Stimulated activated CD4-positive, alpha-beta T cell treated with anti-CD3 and anti-CD28 coated beads, Interleukin-15, amount 100 ng/mL, for 1 hour (primary cell): ENCODE results near the gene RGS7.

Experiments used
- DNase-seq, 2 donors: peaks; one replicate each; pipeline ENCODE4 v3.0.0-alpha.2; 2020; ENCODE audit warnings: low read depth in 1 of 2, low spot score in 1 of 2

RGS7 gene

GRCh38 chr1:241356519-241357365 is at the start of gene RGS7:
Gene RGS7, minus strand, starts transcription at chr1:241357205.
- DNase-seq = no peak

GRCh38 chr1:241406421-241406820 is 49.4 kb upstream of the RGS7 start:
- DNase-seq = no peak

- DNase-seq = no peak
These were observed 44.2 kb upstream of the RGS7 start for GRCh38 chr1:241401156-241401555.

DNA sequence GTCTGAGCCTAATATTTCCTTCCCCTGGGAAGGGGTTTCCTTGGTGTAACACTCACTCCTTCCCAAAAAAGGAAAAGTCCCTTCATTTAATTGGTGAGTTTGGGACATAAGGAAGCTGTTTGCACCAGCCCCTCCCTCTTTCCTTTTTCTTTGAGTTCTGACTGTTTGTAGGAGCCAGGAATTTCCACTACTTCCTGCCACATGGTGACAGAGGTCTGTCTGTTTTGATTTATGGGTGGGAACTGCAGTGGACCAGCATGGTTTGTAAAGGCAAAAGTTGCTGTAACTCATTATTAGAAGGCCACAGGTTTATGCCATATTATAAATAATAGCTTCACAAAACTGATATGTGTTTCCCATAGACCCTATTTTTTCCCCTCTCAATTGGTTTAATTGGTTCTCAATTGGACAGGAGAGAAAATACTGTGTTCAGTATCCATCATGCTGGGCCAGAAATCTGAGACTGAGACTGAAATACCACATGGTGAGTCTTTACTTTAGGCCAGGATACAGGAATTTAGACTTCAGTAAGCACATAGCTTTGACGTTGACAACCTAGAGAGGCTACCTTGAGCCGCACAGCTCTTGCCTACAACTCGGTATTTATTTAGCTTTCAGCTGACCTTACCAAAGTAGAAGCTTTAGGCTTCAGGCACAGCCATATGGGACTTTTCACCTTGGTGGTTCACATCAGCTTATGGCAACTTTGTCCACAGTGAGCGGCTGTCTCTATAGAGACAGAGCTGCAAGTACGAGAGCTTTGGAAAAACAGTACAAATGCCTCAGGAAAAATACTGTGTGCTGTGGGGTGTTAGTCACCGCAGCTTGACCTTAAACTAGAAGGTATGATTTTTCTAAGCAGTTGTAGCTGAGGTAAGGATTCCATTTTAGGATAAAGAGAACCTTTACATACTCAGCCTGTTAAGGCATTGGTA is 40.0 kb upstream of the RGS7 start:
- DNase-seq = no peak

DNA sequence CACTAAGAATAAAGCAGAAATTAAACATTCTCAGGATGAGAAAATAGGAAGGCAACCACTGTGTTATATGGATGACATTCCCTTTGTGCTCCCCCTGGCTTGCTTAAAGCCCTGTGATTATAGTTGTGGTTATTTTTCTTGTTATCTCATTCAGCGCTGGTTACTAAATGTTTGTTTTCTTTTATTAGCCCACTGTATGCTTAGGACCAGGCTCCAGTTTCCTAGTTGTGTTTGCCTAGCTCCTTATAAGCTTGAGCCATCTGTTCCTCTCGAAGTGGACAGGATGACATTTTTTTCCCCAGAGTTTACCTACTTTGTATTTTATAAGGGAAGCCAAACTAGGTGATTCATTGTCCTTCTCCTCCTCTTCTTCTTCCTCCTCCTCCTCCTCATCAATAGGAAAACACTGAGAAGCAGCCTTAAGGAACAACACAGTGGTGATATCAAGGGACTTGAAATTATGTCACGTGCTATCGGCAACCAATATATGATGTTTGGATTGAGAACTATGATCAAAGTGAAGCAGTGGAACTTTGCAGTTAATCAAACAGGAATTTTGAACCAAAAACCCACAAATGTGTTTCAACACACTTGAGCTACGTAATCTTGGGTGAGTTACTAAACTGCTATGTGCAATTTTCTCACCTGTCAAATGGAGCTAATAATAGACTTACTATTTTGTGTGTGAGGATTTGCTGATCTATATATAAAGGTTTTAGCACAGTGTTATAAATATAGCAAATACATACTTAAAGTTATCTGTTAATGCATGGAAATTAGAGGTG is 35.1 kb upstream of the RGS7 start:
- DNase-seq = no peak

GRCh38 chr1:241390526-241390925 is 33.5 kb upstream of the RGS7 start:
- DNase-seq = no peak

- DNase-seq = no peak
These were observed 32.4 kb upstream of the RGS7 start for GRCh38 chr1:241389400-241389799.

GRCh38 chr1:241387216-241387615 is 30.2 kb upstream of the RGS7 start:
- DNase-seq = no peak

- no peak for DNase-seq
These were observed 19.7 kb upstream of the RGS7 start for GRCh38 chr1:241376701-241377100.

DNA sequence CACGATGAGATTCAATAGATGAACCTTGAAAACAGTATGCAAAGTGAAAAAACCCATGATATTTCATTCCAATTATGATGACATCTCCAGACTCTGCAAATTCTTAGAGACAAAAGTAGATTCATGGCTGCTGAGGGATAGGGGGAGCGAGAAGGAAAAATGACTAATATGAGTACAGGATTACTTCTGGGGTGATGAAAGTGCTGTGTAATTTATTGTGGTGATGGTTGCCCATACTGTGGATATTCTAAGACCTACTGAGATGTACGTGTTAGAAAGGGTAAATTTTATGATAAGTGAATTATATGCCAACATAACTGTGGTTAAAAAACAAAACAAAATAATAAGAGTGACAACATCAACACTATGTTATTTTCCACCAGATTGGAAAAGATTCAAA is 18.9 kb upstream of the RGS7 start:
- DNase-seq = no peak

DNA sequence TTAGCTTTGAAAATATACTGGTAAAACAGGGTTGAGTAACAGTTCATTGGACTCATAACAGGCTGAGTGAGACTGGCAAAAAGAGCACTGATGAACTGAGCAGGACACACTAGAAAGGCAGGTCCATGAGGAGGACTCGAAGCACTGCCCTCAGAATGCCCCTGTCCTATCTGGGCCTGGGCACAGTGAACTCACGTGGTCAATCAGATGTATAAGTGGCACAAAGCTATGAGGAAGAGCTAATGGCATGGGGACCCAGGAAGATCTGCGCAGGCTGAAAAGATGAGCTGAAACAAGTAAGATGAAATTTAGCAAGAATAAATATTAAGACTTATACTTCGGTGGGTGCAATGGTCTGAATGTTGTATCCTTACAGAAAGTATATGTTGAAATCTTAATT is 9.2 kb upstream of the RGS7 start:
- DNase-seq = no peak

DNA sequence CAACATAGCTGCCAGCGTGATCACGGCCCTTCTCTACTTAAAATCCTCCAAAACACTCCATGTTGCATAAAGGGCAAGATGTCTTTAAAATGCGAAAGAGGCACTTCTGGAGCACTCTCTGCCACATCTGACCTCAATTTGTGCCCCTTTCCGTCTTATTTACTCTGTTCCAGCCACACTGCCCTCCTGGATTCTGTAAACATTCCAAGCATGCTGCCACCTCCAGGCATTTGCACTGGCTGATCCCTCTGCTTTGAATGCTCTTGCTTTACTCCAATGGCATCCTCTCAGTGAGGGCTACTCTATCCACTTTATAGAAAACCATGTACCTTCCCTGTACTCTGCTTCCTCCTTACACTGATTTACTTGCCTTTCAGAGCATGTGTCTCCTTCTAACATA is 5.3 kb upstream of the RGS7 start:
- no peak for DNase-seq

DNA sequence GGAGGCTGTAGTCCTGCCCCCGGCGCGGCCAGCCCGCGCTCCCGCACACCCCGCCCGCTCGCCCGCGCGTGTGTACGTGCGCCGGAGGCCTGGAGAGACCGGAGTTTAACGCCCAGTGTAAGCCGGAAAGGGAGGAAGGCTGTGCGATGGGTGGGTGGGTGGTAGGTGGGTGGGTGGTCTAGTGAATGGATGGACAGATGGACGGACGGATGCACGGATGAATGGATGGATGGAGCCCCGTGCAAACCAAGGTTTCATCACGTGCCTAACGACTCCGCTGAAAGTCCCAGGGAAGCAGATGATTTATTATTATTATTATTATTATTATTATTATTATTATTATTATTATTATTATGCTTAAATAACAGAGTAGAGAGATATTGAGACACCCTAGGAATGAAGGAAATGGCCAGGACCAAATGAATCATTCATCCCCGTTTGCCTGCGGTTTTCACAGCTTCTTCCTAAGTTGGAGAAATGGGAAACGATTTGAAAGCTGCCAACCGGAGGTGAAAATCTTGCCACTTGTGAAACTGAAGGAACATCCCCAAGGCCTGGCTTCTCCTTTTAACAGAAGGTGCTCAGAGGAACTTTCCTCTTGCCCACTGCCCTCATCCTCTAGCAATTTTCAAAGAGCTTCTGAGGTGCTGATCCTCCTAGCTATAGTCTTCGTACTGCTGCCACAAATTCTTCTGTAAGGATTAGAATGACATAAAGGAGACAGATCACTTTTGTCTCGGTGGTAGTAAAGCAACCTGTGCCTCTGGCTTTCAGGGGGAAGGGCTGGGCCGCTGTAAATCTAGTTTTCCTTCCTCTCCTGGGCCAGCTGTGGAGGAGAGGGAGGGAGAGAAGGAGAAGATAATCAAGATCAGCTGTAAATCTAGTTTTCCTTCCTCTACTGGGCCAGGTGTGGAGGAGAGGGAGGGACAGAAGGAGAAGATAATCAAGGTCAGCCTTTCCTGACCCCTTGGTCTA is 648 bp upstream of the RGS7 start:
- no peak for DNase-seq

GRCh38 chr1:241356187-241356518 is 852 bp downstream of the RGS7 start:
- no peak for DNase-seq

- no peak for DNase-seq
These were observed 1.5 kb downstream of the RGS7 start for GRCh38 chr1:241355311-241356010.

DNA sequence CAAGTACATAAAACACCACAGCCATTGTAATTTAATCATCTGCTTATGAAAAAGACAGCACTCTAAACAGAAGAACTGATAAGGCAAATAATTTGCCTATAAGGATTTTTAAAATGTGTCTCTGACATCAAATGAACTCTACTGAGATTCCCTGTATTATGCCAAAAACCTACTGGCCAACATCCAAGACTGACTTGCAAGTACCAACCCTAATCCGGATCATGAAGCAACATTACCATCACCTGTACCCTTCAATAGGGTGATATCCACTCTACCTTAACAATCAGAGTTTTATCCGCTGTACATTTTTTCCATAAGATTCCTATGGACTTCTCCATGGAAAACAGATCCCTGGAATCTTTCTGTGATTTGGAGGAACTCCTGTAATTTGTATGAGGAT is 4.6 kb downstream of the RGS7 start:
- no peak for DNase-seq

- DNase-seq = no peak
These were observed 5.2 kb downstream of the RGS7 start for GRCh38 chr1:241351841-241352240.

DNA sequence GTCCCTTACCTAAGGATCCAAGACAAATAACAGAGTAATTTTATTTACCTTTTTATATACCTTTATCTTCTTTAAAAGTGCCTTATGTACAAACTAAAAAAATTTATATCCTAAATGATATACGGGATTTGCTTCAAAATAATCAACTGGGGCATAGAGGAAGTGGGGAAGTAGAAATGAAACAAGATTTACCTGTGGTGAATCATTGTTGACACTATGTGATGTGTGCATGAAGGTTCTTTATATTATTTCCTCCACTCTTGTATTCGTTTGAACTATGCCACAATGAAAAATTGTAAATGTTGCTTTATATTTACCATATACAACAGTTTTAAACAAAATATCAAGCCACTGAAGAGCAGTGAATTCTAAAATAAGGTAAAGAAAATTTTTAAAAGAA is 13.0 kb downstream of the RGS7 start:
- no peak for DNase-seq

- no peak for DNase-seq
These were observed 20.7 kb downstream of the RGS7 start for GRCh38 chr1:241336335-241336734.

DNA sequence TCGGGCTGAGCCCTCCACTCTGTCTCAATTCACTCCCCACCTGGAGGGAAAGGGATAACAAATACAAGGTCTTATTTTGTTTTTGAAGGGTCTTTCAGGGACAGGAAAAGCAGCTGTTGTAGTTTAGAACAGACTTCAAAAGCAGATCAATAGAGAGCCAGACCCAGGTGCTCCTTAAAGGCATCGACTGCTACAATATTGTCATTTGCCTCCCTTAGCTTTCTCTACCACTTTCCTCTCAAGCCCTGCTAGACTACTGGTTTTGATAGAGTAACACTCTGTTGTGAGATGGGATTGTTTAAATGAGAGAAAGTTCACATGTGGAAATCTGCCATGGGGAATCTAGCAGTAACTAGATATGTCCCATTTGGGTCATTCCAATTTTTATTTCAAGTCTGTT is 24.0 kb downstream of the RGS7 start:
- no peak for DNase-seq
